KMS-11 (cell line): ENCODE results near the gene TSC22D1.

Experiments used
- H2AFZ ChIP-seq: fragments of 200-600 bp; sonication (generic); 2 replicates; pipeline ENCODE4 v1.6.1; 2016; ENCODE audit warnings: antibody characterized with exemption, mixed run types, low read depth
- H3K27ac ChIP-seq: fragments of 200-600 bp; sonication (generic); 2 replicates; pipeline ENCODE4 v1.6.1; 2016; ENCODE audit warnings: mild to moderate bottlenecking, mixed run types
- H3K27me3 ChIP-seq: fragments of 200-600 bp; sonication (generic); 2 replicates; pipeline ENCODE4 v1.6.1; 2017; ENCODE audit warnings: mild to moderate bottlenecking, low read depth, mixed run types, moderate library complexity; ENCODE audit not compliant: insufficient read depth
- H3K36me3 ChIP-seq: fragments of 200-600 bp; sonication (generic); 2 replicates; pipeline ENCODE4 v1.6.1; 2017; ENCODE audit warnings: mild to moderate bottlenecking, mixed run types; ENCODE audit not compliant: insufficient read depth
- H3K4me1 ChIP-seq: fragments of 200-600 bp; sonication (generic); 2 replicates; pipeline ENCODE4 v1.6.1; 2016; ENCODE audit warnings: mild to moderate bottlenecking, low read depth, mixed run types; ENCODE audit not compliant: poor library complexity, severe bottlenecking
- H3K4me2 ChIP-seq: fragments of 200-600 bp; sonication (generic); 2 replicates; pipeline ENCODE4 v1.7.0; 2016; ENCODE audit warnings: mild to moderate bottlenecking, mixed run types
- H3K4me3 ChIP-seq: fragments of 200-600 bp; sonication (generic); IDR thresholded peaks from 2 replicates; pipeline ENCODE4 v1.6.1; 2017; ENCODE audit warnings: low read depth, low read length, mixed read lengths; ENCODE audit not compliant: insufficient read depth
- H3K79me2 ChIP-seq: fragments of 200-600 bp; sonication (generic); 2 replicates; pipeline ENCODE4 v1.6.1; 2016; ENCODE audit warnings: low read depth, mixed run types; ENCODE audit not compliant: insufficient read depth
- H3K9ac ChIP-seq: fragments of 200-600 bp; sonication (generic); 2 replicates; pipeline ENCODE4 v1.6.1; 2016; ENCODE audit warnings: mild to moderate bottlenecking, mixed run types
- H4K20me1 ChIP-seq: fragments of 200-600 bp; sonication (generic); 2 replicates; pipeline ENCODE4 v1.6.1; 2016; ENCODE audit warnings: mild to moderate bottlenecking, mixed run types; ENCODE audit not compliant: insufficient read depth
- CTCF ChIP-seq: fragments of 200-600 bp; sonication (generic); conservative IDR thresholded peaks from 2 replicates; pipeline ENCODE4 v1.6.1; 2017; ENCODE audit warnings: low read depth, mild to moderate bottlenecking, antibody characterized with exemption, low read length, moderate library complexity, mixed read lengths

TSC22D1 gene

GRCh38 chr13:44395976-44396694 is 180.0 kb downstream of the TSC22D1 start:
- no peak overlapping the region for H3K4me2 ChIP-seq
- no peaks in the 10 kb centered on the region for H3K4me1 ChIP-seq
- H3K9ac ChIP-seq, result no peak overlapping the region
- no peaks in the 10 kb centered on the region for H3K79me2 ChIP-seq
- no peak overlapping the region for H3K4me3 ChIP-seq
- H4K20me1 ChIP-seq, result no peaks in the 10 kb centered on the region
- H3K27ac ChIP-seq, result no peak overlapping the region
- TF ChIP-seq CTCF, result no peak
- no peaks in the 10 kb centered on the region for H3K27me3 ChIP-seq
- no peak overlapping the region for H2AFZ ChIP-seq
- no peaks in the 10 kb centered on the region for H3K36me3 ChIP-seq

- no peak overlapping the region for H3K4me3 ChIP-seq
- TF ChIP-seq CTCF, result no peak
- H2AFZ ChIP-seq, result no peak overlapping the region
- no peaks in the 10 kb centered on the region for H3K27me3 ChIP-seq
- H3K4me1 ChIP-seq, result no peaks in the 10 kb centered on the region
- H3K36me3 ChIP-seq, result no peaks in the 10 kb centered on the region
- no peaks in the 10 kb centered on the region for H3K79me2 ChIP-seq
- H3K4me2 ChIP-seq, result no peak overlapping the region
- H4K20me1 ChIP-seq, result no peaks in the 10 kb centered on the region
- H3K27ac ChIP-seq, result no peak overlapping the region
- no peak overlapping the region for H3K9ac ChIP-seq
Observed at GRCh38 chr13:44394658-44395057, 181.5 kb downstream of the TSC22D1 start.

GRCh38 chr13:44393391-44393790 is 182.7 kb downstream of the TSC22D1 start:
- H3K27me3 ChIP-seq, result no peaks in the 10 kb centered on the region
- no peak overlapping the region for H3K4me2 ChIP-seq
- H3K36me3 ChIP-seq, result no peaks in the 10 kb centered on the region
- no peak overlapping the region for H3K9ac ChIP-seq
- H3K79me2 ChIP-seq, result no peaks in the 10 kb centered on the region
- no peak overlapping the region for H3K27ac ChIP-seq
- no peak overlapping the region for H2AFZ ChIP-seq
- no peaks in the 10 kb centered on the region for H3K4me1 ChIP-seq
- TF ChIP-seq CTCF, result no peak
- H4K20me1 ChIP-seq, result no peaks in the 10 kb centered on the region
- H3K4me3 ChIP-seq, result no peak overlapping the region

- no peak overlapping the region for H2AFZ ChIP-seq
- no peak for TF ChIP-seq CTCF
- H4K20me1 ChIP-seq, result no peaks in the 10 kb centered on the region
- H3K79me2 ChIP-seq, result no peaks in the 10 kb centered on the region
- no peak overlapping the region for H3K4me2 ChIP-seq
- no peak overlapping the region for H3K9ac ChIP-seq
- H3K27me3 ChIP-seq, result no peaks in the 10 kb centered on the region
- no peaks in the 10 kb centered on the region for H3K36me3 ChIP-seq
- no peak overlapping the region for H3K4me3 ChIP-seq
- H3K27ac ChIP-seq, result no peak overlapping the region
- no peaks in the 10 kb centered on the region for H3K4me1 ChIP-seq
Observed at GRCh38 chr13:44389876-44390275, 186.3 kb downstream of the TSC22D1 start.
